ENCODE results near the gene LRMDA.

Gene LRMDA

DNA sequence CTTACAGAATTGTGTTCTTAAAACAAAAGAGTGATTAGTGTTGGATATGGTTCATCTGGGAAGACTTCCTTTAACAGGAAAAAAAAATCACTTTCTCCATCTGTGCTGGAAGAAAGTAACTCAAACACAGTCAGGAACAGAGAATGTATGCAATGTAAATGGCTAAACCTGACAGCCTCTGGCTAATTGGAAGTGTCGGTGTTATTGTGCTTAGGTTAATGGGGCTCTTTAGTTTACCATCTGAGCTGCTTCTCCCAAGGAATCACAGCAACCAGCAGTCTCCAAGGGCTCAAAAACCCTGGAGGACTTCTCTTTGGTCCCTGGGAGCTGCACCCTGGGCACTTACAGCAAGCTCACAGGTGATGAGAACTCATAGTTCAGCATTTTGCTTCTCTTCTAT lies 724.5 kb downstream of the LRMDA start:
- no peak for DNase-seq

DNA sequence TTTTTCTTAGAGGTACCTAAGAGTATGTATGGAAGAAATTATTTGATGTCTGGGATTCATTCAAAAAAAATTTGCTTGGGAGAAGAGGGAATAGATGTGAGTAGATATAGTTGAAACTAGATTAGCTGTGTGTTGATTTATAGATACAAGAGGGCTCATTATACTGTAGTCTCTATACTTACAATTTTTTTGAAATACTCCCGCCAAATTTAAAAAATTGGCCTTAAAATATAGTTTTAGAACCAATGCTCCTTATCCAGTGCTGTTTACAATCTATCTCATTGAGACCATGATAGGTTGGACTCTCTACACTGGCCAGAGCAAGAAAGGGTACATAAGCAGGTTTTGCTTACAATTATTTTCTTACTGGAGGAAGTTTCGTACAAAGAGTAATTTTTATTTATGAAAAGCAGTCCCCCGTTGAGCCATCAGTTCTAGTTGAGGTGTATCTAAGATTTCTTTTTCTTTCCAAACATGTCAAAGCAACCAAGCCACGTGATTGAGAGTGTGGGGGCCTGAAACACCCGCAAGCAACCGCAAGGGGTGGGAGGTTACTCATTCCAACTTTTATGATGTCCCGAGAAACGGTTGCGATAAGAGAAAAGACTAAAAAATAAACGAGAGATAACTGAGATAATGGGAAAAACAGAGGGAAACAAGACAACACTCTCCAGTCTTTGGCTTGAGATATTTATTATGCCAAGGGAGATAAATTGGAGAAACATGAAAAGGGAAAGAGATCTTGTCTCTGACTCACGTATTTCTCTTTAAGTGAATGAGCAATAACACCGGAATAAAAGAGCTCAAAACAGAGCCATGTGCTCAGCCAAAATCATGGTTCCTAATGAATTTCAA lies 729.2 kb downstream of the LRMDA start:
- DNase-seq = no peak

DNA sequence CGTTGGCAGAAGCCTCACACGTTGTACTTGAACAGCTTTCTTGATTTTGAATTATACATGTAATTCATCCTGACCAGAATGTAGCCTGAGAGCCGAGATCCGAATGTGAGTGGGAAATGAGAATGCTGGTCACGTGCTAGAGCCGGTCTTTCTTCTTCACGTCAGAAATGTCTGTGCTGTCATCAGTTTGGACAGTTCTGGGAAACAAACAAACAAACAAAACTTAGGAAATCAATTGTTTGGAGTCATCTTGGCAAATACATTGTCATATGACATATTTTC lies 729.8 kb downstream of the LRMDA start:
- no peak for DNase-seq

DNA sequence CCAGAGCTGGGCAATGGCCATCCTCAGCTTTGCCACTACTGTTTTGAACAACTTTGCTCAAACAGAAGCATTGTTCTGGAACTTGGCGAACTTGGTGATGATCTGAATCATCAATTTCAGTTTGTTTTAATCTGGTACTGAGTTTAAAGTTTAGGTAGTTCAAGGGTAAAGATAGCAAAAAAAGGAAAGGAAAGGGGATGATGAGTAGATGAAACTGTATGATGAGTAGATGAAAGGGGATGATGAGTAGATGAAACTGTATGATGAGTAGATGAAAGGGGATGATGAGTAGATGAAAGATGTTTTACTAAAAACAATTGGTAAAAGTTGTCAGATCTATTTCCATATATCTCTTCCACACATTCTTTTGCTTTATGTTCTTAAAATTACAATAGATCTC lies 737.0 kb downstream of the LRMDA start:
- no peak for DNase-seq

DNA sequence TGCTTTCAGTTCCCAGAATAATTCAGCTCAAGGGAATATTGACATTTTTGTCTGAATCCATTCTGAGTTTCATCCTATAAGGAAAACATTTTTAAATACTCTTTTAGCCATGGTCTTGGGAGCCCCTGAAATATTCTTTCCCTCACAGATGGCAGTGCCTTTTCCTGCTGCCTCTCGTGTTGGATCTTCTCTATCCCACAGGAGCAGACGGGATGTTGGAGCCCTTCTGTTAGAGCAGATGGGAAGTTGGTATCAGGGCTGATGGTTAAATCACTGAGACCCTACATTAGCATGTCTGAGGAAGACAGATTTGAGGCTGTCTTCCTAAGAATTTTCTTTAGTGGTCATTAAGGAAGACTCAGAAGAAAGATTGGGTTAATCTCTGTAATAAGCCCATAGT lies 737.8 kb downstream of the LRMDA start:
- DNase-seq = no peak

DNA sequence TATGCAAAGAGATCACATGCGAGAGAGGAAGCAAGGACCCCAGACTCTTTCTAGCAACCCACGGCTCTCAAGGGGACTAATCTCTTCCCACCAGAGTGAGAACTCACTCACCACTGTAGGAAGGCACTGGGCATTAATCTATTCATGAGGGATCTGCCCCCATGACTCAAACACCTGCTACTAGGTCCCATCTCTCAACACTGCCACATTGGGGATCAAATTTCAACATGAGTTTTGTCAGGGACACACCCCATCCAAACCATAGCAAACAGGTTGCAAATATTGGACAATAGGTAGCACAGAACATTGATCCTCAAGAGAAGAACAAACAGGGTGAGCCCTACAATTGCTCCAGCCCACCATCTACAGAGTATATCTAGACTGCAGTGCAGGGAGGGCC lies 740.6 kb downstream of the LRMDA start:
- no peak for DNase-seq

DNA sequence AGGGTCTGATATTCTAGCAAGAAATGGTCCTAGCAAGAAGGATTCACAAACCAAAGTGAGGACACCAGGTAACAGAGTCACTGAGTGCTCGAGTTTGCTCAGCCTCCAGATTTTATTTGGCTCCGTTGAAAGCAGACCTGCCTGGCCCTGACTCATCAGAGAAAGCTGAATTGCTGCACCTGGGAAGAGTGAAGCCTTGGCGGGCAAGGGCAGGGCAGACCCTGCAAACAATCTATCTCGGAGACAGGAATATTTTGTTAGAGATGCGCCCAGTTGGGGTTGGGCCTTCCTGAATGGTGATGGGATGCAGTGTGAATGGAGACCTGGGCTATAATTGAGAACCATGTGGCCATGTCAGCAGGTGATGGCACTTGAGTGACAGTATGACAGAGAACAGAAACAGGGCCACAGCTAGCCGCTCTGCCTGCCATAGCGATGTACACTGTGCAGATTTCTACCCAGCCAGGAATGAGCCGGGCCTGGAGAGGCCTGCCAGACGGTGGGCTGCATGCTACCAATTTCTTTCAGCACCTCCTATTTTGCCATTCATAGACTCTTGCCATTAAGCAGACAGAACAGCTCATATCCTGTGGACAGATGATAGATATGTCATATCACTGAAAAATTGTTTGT lies 744.2 kb downstream of the LRMDA start:
- DNase-seq = no peak

DNA sequence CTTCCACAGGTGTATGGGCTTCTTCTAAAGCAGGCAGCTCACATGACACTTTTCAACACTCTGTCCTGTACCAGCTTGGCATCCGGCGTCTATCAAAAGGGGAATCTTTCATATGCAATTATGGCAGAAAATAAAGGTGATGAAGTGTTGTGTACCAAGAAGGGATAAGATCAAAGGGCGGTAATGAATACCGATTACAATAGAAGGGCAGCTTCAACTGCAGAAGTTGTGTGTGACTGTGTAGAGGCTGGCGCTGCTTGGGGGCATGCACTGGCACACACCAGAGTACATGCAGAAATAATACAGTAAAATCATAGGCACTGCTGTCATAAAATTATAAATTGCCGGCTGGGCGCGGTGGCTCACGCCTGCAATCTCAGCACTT lies 744.7 kb downstream of the LRMDA start:
- no peak for DNase-seq

DNA sequence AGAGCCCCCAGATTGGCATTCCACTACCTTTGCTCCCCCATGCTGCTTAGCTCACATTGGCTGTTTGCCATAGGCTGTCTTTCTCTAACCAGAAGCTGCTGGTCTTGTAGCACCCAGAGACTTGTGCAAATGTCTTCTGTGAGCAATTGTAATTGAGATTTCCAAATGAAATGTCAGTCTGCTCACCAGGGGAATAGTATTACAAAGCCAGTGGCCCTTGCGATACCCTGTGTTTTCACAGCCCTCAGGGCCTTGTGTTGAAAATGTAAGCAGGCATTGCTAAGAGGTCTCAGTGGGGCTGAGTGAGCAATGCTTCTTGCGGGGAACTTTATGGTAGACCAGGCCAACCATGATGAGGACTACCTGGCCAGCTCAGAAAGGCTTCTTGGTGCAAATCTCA lies 746.5 kb downstream of the LRMDA start:
- no peak for DNase-seq

DNA sequence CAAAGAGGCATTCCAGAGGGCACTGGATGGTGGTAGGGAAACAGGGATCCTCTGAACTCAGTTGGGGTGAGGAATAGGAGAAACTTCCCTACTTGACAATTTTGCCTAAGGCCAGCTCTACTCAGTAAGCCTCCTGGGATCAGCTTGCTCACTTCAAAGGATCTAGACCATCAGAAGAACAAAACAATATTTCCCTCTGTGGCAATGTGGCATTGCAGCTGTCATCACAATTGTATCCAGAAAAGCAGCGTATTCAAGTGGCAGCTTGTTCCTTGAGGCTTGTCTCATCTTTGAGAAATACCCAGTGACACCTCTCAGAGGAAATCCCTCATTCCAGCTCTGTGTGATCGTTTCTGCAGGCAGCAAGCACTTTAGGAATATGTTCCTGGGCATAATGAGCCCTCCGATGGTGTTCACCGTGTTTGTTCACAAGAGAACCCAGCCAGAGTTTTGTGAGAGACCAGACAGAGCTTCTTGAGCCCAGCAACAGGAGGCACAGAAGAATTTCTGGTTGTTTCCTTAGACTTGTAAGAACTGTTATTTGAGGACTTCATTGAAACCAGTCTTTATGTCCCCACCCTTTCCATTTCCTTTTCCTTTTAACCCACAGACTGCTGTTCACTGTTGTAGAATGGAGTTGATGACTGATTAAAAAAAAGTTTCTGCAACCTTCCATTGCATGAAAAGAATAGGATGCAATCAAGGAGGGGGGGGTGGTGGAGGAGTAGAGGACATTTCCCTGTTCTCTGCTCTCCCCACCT lies 747.3 kb downstream of the LRMDA start:
- DNase-seq = no peak

DNA sequence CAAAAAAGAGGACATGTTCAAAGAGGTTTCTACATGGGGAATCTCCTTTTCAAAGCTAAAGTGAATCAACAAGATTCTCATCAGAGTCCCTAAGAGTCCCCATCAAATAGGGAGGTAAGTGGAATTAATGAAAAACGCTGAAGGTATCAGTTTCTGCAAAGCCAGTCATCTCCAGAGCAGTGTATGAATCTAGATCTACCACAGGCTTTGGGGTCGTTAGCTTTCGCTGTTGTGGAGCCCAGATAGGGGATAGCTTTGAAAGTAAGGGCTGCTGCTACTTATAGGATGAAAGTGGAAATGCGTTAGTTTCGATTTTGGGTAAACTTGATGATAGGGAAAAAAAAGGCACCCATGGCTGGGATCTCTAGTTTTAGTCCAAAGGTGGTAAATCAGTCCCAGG lies 748.4 kb downstream of the LRMDA start:
- DNase-seq = no peak

DNA sequence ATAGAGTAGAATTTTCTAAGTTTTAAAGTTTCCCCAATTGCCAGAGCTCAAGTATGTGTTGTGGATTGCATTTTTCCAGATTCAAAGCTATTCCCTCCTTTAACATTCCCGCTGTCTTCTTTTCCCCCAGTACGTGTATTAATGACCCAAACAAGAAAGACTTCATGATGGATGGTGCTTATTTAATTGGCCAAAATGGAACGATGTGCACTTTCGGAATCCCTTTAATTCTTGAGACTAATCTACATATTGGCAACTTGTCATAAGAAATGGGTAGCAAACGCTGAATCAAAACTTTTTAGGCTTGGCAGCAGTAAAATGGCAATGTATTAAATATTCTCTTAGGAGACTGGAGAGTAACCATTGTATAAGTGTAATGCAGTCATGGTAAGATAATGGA lies 753.2 kb downstream of the LRMDA start:
- DNase-seq = no peak

DNA sequence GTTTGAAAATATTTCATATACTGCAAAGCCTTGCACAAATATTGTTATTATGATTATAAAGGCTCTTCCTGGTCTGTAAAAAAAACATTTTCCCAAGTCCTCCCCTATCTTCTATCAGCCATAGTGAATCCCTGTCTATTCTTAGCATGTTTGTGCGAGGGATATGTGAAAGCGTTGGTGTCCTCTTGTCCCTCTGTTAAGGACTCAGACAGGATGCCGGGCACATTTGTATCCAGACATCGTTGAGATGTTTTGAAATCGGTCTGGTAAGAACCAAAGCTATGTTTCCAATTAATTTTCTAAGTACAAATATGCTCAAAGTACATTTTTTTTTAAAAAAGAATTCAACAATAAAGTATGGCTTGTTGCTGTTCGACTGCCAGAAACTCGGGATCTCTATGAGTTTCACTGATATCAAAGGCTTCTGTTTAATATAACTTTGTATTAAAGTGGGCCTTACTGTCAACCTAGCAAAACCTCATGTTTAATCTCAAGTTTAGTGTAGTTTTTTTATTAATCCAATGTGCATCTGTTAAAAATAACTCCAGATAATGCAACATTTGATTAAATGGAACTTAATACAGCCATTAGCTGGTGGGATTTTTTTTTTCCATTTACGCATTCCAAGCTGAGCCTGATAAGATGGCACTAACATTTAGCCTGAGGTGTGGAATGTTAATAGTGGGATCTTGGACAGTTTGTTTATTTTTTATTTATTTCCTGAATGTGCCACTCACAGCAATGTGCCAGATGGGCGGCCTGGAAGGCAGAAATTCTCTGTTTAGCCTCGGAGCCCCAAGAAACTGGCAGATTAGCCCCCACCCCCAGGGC lies 754.3 kb downstream of the LRMDA start:
- DNase-seq = no peak

DNA sequence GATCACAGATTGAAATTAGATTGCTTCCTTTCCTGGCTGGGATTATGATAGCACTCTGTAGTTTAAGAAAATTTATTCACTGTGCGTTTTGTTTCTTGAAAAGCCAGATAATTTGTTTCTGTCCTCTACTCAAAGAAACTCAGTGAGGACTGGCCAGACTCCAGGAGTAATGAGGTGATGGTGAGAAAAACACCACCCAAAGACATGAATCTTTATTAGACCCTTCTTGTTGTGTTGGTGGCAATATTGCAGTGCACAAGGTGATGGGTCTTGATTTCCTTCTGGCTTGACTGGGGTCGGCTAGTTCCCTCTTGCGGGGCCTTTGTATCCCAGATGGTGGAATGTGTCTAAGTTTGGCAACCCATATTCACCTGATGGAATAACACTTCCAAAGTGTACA lies 756.8 kb downstream of the LRMDA start:
- DNase-seq = no peak

DNA sequence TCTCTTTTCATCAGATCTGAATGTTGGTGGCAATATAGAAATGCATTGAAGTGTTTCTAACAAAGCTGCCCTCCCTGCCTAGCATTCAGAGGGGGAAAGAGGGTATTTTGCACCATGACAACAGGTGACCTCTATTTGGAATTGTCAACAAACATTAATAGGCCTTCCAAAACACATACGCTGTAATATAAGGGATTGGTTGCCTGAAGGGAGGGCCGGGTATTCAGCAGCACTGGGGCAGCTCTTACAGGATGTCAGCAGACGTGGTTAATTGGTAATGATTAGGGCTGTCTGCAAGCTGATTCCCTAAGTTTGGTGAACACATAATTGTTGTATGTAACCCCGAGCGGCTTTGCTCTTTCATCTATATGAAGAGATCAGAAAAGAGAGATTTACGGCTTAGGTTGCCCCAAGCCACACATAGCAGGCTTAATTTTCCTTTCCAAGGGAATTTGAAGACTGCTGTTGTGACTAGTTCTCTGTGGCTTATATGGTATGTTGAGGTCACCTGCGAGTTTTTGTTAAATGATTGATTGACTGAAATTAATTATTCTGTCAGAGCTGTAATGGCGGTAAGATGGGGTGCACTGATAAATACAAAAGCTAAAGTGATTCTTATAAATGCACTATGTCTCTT lies 759.3 kb downstream of the LRMDA start:
- no peak for DNase-seq

DNA sequence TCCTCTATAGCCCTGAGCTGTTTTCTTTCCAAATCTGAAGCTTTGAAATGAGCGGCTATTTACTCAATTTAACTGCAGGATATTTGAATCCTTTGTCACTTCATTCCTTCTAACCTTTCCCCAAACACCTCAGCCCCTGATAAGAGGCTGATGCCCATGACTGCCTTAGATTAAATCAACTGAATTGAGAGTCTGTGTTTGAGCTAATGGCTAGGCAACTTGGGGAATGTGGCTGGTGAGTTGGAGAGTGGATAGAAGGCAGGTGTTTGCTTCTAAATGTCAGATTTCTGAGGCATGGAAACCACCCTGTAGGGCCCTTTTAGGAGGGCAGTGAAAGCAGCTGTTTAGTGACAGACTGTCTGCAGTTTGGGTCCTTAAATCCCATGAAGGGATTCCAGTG lies 759.9 kb downstream of the LRMDA start:
- no peak for DNase-seq

DNA sequence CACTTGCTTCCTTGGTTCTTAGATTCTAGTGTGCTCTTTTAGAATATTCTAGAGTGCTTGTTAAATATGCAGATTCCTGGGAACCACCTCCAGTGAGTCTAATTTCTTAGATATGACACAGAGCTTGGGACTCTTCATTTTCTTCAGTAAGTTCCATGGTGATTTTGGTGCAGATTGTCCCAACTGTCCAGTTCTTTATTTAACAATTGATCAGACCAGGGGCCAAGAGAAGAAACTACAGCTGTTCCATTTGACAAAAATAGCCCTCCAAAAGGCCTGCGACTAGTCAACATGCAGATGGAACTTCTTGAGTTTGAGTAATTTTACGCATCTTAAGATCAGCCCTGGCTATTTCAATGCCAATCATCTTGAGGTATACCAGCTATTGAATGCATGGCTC lies 760.7 kb downstream of the LRMDA start:
- DNase-seq = no peak

DNA sequence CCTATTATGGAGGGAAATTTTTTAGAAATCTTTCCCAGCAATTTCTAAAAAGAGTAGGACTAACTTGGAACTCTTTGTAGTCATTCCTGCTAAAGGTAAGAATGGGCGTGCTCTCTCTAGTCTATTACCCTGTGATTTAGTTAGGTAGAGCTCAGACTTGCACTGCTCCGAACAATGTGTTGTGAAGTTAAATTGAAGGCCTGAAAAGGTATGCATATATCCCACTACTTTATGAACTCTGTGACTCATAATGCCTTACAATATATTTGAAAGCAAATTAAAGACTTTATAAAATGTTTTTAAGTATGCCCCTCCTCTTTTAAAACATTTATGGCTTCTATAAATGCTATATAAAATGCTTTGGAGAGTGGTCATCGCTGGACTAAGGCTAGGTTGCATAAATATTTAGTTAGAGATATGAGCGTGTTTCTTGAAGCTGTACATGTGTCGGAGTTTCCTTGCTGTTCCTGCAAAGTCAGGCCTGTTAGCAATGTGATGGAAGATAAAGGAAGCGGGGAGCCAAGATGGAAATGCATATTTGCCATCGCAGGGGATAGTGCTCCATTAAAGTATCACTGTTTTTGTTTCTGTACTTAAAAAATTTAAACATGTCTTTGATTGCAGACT lies 761.4 kb downstream of the LRMDA start:
- no peak for DNase-seq

DNA sequence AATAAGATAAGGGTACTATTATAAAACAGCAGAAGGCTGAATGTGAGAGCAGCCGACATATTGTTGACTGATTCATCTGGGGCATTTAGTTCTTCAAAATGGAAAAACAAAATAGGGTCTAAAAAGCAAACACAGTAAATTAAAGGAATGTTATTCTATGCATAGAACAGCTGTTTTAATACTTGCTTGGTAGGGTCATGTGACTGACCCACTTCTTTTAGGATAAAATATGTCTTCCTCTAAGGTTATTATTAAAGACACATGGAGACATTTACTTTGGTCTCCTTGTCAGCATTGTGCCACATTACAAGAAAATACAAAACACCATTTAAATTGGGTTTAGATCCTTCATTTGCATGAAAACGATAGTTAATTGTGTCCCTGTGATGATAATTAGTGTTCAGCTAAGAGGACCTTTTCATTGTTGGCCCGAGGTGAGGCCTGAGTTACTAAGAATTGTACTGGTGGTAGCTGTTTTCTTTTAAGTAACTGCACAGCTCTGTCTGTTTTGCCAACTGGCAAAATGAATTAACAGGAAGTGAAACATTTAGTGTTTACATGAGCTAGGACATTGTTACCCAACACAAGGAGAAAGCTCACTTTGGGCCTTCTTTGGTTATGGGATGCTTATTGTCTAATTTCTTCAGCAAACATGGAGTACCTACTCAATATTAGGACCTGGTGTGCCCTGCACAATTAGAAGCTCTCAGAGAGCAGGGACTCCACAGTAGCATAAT lies 764.4 kb downstream of the LRMDA start:
- DNase-seq = no peak

DNA sequence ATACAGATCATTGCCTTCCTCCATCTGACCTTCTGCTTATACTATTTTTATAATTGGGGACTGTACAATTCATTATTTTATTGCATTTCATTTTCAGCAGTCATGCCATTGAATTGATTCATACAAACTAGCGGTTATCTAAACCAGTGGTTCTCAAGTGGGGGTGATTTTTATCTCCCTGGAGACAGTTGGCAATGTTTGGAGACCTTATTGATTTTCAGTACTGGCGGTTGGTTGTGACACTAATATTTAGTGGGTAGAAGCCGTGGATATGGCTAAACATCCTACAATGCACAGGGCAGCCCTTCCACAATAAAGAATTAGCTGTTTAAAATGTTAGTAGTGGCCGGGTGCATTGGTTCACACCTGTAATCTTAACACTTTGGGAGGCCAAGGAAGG lies 765.9 kb downstream of the LRMDA start:
- no peak for DNase-seq

DNA sequence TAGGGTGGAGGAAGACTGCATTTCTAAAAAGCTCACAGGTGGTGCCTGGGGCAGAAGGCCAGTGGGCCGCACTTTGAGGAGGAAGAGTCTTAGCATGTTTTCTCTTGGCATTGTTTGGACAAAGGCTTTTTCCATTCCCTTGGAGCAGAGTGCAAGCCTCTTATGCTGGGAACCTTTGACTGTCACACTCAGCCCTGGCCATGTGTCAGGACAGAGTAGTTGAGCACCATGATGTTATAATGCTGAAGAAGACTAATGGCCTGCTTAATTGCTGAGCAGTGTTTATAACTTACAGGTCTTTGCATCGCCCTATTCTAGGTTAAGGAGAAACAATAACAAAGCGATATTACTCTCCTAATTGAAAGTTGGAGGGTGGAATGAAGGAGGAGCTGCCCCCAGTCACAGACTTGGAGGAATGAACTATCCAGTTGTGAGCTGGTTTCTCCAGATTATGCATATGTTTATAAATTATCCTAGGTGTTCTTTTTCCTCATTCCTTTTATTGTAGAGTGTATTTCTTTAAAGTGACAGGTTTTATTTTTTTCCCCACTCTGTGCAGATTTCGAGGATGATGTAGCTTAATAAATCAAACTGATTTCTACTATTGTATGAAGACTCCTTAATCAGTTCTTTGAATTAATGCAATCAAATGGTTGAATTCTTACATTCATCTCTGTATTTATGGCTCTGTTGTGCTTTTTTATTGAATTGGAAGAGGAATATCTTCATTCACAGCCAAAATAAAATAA lies 767.0 kb downstream of the LRMDA start:
- DNase-seq = no peak

All from activated CD4-positive, alpha-beta T cell treated with anti-CD3 and anti-CD28 coated beads, Interleukin-2, Interleukin-6, amounts not matched to agents 100 ng/mL and 50 ng/mL, durations not matched to agents 16 hours and 8 hours (primary cell).